Measurements from ENCODE around the gene MFSD6. TPM values are rescaled to one million over a fixed set of nuclear protein-coding genes. Genes with fewer than 3 reads are reported as not detected.
"Not testable (repeated sequence)": the region's sequence is repeated elsewhere in the genome, so short reads cannot be mapped to it uniquely, and the experiment has no call there.

Gene MFSD6
- total RNA-seq, 1 experiment from 2014 or later, result 4.7 TPM

- DNase-seq (ENCODE audit: low spot score), result no peak
These were observed 56.9 kb downstream of the MFSD6 start for GRCh38 chr2:190465060-190465459.

- no peak for DNase-seq (ENCODE audit: low spot score)
These were observed 58.8 kb downstream of the MFSD6 start for GRCh38 chr2:190466819-190467446.

GRCh38 chr2:190467575-190468083 is 59.5 kb downstream of the MFSD6 start:
- no peak for DNase-seq (ENCODE audit: low spot score)

- DNase-seq (ENCODE audit: low spot score), result peak; percentile 27
These were observed 60.2 kb downstream of the MFSD6 start for GRCh38 chr2:190468354-190468753.

- peak; percentile 94 for DNase-seq (ENCODE audit: low spot score)
These were observed 60.8 kb downstream of the MFSD6 start for GRCh38 chr2:190468814-190469569.

- DNase-seq (ENCODE audit: low spot score), result peak; percentile 68
These were observed 61.6 kb downstream of the MFSD6 start for GRCh38 chr2:190469771-190470170.

GRCh38 chr2:190470256-190470826 is 62.2 kb downstream of the MFSD6 start:
- DNase-seq (ENCODE audit: low spot score), result no peak

- no peak for DNase-seq (ENCODE audit: low spot score)
These were observed 69.7 kb downstream of the MFSD6 start for GRCh38 chr2:190477661-190478454.

- DNase-seq (ENCODE audit: low spot score), result no peak
These were observed 70.5 kb downstream of the MFSD6 start for GRCh38 chr2:190478572-190479195.

- DNase-seq (ENCODE audit: low spot score), result no peak
These were observed 73.2 kb downstream of the MFSD6 start for GRCh38 chr2:190481339-190481738.

GRCh38 chr2:190482451-190482850 is 74.3 kb downstream of the MFSD6 start:
- DNase-seq (ENCODE audit: low spot score), result no peak

GRCh38 chr2:190486037-190486623 is 78.0 kb downstream of the MFSD6 start:
- DNase-seq (ENCODE audit: low spot score), result no peak

GRCh38 chr2:190488516-190489233 is 80.5 kb downstream of the MFSD6 start:
- DNase-seq (ENCODE audit: low spot score), result no peak

GRCh38 chr2:190489475-190489874 is 81.3 kb downstream of the MFSD6 start:
- DNase-seq (ENCODE audit: low spot score), result no peak

GRCh38 chr2:190490502-190490901 is 82.3 kb downstream of the MFSD6 start:
- no peak for DNase-seq (ENCODE audit: low spot score)

GRCh38 chr2:190493095-190493494 is 84.9 kb downstream of the MFSD6 start:
- no peak for DNase-seq (ENCODE audit: low spot score)

- DNase-seq (ENCODE audit: low spot score), result not testable (repeated sequence)
These were observed 86.6 kb downstream of the MFSD6 start for GRCh38 chr2:190494600-190495227.

- DNase-seq (ENCODE audit: low spot score), result no peak
These were observed 89.3 kb downstream of the MFSD6 start for GRCh38 chr2:190497428-190497827.

GRCh38 chr2:190499273-190499672 is 91.1 kb downstream of the MFSD6 start:
- no peak for DNase-seq (ENCODE audit: low spot score)

GRCh38 chr2:190500054-190500502 is 91.9 kb downstream of the MFSD6 start:
- no peak for DNase-seq (ENCODE audit: low spot score)

Measured in H4 (cell line).